Measurements from ENCODE around the gene TNXB.

GRCh38 chr6:32085759-32086459 is 23.2 kb downstream of the TNXB start:
- TF ChIP-seq CTCF (IDR thresholded peaks at IDR 0.05) (no peak), POLR2A (IDR thresholded peaks at IDR 0.05) (no peak)
